Measurements from ENCODE around the gene DGKD.
A peak's percentile ranks its signal among the peaks of the same experiment; 100 is the strongest.

The DGKD gene

DNA sequence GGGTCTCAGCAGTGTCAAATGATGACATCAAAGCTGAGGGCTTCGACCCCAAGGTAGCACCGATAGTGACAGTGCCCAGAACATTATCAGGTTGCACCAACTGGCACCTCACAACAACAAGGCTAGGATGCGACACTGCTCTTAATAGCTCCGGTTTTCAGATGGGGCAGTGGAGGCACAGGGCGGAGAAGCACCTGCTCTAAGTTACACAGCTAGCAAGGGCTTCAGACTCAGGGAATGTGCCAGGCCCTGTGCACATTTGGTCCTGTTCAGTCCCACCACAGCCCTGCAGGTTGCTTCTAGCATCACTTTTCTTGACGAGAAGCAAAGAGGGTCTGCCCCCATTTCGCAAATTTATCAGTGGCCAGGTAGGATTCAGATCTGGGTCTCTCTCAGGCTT is 74.1 kb downstream of the DGKD start:
- no peak for DNase-seq (ENCODE audit: low spot score)

DNA sequence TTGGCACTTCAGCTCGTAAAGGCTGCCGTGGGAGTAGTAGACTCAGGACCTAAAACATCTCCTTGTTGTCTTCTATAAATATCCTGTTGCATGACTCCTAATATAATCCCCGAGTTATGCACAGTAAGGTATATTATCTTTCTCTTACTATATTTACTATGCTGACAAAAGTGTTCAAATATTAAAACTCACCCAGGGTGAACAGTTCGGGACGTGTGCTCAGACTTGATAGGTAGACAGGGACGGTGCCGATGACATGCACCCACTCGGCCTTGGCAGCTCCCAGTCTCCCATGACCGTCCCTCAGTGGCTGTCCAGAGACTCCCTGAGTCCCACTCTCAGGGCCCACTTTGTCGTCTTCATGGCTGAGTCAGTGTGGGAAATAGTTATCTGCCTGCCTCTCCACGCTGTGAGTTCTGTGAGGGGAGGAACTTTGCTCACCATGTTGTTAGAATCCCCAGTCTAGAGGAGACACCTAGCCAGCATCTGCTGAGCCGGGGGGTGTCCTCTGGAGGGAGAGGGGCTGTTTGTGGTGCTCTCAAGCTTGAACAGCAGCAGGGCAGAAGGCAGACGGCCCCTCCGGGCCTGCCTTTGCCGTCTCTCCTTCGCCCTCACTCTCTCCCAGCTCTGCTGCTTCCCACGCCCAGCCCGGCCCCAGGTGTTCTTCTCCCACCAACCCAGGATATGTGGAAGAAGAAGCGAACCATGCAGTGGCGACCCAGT is 75.0 kb downstream of the DGKD start:
- no peak for DNase-seq (ENCODE audit: low spot score)

DNA sequence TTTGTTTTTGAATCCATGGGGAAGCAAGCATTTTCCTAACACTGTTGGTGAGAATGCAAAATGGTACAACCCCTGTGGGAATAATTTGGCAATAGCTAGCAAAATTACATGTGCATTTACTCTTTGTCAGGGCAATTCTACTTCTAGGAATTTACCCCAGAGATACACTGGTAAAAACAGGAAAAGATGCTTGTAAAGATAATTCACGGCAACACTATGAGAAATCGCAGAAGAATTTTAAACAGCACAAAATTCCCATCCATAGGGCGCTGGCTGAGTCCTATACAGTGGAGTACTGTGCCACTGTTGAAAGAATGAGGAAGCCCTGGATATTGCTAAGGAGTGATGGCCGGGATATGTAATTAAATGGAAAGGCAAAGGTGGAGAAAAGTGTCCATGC is 75.8 kb downstream of the DGKD start:
- DNase-seq (ENCODE audit: low spot score): no peak

DNA sequence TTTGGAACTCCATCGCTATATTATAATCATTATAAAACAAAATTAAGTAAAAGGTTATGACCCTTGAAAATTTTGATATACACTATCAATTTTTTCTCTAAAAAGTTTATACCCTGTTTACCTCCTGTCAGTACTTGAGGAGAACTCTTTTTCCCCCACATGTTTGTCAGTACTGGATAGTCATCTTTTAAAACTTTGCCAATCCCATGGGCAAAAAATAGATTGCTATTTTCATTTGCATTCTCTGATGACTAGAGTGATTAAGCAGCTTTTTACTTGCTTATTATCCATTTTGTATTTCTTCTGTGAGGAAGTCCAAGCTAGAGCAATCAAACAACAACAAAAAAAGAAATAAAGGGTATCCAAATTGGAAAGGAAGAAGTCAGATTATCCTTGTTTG is 76.4 kb downstream of the DGKD start:
- no peak for DNase-seq (ENCODE audit: low spot score)

DNA sequence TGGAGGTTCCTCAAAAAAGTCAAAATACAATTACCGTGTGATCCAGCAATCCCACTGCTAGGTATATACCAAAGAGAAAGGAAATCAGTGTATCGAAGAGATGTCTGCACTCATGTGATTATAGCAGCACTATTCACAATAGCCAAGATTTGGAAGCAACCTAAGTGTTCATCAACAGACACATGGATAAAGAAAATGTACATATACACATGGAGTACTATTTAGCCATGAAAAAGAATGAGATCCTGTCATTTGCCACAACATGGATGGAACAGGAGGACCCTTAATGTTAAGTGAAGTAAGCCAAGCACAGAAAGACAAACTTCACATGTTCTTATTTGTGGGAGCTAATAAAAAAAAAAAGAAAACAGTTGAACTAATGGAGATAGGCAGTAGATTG is 78.7 kb downstream of the DGKD start:
- DNase-seq (ENCODE audit: low spot score): no peak

DNA sequence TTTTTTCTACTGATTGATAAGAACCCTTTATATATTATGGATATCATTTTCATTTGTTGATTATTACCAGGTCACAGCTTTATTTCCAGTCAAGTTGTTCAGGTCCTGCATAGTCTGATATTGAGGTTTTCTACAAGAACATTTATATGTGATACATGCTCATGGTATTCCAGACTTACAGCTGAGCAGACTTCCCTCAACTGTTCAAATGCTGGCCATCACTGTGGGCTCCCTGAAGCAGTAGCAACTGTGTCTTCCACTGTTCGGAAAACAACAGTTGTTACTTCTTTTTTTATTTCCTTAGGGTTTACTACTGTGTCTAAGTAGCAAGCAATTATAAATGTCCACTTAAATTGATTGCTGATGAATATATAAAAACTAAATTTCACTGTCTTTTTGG is 79.5 kb downstream of the DGKD start:
- DNase-seq (ENCODE audit: low spot score): no peak

DNA sequence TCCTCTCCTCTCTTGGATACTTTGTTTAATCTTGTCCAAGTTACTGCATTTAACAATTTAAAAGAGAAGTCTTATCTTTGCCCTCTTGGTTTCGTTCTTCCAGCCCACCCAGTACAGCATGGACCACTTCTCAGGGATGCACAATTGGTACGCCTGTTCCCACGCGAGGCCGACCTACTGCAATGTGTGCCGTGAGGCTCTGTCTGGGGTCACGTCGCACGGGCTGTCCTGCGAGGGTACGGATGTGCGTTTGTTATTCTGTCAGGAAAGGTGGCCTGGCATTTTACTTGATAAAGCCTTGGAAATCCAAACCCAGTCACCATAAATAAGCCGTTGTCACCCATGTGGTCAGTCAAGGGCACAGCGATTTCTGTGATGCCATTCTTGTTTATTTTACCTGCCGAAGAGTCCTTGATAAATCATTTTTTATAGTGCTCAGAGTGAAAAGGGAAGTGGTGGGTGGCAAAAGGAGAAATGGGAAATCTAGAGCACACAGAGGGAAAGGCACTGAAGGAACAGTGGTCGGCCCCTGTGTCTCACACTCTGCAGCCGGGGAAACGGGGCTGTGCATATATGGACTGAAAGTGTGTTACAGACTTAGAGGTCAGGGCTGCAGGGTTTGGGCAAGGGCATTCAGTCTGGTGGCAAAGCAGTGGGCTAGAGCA is 80.5 kb downstream of the DGKD start:
- DNase-seq (ENCODE audit: low spot score): no peak

DNA sequence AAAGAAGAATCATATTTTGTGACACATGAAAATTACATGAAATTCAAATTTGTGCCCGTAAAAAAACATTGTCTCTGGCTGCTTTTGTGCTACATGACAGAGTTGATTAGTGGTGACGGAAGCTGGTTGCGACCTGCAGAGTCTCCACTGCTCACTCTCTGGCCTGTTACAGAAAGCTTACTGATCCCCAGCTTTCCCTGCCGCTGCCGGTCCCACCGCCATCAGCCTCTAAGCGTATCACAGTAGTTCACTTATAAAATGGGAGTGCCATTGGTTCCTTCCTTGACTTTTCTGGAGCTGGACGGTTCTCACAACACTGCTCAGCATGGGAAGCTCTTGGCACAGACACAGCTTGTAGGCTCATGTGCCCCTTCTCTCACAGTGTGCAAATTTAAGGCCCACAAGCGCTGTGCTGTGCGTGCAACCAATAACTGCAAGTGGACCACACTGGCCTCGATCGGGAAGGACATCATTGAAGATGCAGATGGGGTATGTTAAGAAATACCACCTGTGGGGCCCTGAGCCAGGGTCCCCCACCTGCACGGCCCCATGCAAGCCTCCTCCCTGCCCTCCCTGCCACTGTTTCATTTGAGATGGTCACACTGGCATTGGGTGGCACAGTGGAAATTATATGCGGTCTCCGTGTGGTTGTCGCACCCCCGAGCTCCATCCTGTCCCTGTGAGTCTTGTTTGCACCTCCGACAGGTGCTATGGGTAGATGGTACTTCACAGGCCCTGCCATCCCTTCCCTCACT is 81.3 kb downstream of the DGKD start:
- DNase-seq (ENCODE audit: low spot score): no peak

DNA sequence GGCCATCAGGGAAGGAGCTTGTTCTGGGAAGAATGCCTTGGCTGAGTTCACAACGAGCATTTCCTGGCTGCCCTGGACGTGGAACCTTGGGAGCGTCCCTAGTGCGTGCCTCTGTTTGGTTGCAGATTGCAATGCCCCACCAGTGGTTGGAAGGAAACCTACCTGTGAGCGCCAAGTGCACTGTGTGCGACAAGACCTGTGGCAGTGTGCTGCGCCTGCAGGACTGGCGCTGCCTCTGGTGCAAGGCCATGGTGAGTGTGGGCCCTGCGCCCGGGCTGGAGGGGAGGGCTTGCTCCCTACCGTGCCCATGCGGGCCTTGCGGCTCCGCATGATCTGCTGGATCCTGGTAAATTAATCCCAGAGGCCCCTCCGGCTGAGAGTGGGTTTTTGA is 81.9 kb downstream of the DGKD start:
- no peak for DNase-seq (ENCODE audit: low spot score)

DNA sequence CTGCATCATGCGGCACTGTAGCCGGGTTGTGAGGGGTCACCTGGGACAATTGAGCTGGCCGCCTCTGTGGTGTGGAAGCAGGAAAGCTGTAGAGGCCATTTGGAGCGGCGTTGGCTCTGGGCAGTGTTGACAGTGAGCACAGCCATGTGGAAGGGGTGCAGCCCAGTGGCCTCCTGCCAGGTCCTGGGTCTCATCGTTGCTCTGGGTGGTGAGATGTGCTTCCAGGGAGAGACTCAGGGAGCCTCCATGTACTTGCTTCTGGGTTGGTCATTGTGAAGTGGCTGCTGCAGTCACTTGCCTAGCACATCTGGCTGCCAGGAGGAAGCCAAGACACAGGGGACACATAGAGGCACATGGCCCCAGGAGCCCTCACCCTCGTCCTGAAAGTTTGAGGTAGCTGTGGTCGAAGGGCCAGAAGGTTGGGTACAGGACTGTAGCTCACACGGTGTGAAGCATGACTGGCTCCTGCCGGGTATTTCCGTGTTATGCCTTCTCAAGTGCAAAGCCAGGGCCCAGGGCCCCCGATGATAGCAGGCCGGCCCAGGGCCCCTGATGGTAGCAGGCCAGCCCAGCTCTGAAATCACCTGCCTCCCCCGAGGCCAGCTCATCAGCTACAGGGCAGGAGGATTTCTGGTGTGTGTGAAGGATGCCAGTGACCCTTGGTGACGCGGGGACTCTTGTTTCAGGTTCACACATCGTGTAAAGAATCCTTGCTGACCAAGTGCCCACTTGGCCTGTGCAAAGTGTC is 82.6 kb downstream of the DGKD start:
- no peak for DNase-seq (ENCODE audit: low spot score)

DNA sequence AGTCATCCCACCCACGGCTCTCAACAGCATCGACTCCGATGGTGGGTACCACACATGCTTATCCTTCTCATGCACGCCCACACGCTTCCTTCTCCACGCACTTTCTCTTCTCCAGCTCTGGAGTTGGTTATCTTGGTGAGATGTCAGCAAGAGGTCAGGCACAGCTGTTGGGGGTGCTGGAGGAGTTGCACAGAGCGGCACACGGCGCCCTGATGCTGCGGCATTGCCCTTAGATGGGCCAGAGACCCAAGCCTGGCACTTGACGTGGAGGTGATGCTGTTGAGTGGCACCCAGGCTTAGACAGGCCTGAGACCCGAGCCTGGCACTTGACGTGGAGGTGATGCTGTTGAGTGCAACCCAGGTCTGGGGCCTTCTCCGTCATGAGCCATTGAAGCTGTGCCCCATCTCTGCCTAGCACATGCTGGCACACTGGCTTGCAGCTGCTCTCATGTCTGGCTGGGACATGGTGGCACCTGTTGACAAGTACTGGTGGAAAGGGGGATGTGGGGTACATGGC is 83.2 kb downstream of the DGKD start:
- no peak for DNase-seq (ENCODE audit: low spot score)

DNA sequence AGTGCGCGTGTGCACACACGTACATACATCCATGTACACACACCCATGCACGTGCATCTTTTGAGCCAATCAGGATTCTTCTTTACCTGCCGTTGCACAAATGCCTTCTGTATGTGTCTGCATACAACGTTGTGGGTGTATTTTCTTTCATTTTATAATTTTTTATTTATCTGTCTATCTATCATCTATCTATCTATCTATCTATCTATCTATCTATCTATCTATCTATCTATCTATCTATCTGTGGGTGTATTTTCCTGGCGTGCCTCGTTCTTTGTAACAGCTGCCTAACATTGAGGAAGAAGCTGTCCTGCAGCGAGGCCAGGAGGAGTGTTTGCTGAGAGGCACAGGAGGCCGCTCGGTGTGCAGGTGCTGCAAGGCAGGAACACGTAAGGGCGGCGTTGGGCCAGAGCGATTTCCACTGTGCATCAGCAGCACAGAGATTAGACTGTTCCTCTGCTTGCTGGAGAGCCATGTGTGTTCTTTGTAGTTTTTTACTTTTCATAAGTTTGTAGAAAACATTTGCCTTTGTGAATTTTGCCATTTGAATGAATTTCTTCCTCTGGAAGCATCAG is 84.4 kb downstream of the DGKD start:
- no peak for DNase-seq (ENCODE audit: low spot score)

DNA sequence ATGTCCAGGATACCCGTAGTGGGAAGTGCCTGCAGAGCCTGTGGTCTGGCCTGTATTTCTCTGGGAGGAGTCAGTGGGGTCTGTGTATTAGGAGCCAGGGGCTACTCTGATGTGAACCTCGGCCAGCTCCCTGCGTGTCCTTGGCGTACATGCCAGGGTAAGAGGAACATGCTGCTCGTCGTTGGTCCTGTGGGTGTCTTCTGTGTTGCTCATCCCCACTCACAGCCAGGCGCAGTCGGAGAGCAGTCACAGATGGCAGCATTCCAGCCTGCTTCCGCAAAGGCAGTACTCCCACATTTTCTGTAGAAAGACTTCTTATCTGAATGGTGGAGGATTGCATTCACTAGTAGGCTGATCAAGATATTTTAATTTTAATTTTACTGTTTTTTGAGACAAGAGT is 84.9 kb downstream of the DGKD start:
- no peak for DNase-seq (ENCODE audit: low spot score)

DNA sequence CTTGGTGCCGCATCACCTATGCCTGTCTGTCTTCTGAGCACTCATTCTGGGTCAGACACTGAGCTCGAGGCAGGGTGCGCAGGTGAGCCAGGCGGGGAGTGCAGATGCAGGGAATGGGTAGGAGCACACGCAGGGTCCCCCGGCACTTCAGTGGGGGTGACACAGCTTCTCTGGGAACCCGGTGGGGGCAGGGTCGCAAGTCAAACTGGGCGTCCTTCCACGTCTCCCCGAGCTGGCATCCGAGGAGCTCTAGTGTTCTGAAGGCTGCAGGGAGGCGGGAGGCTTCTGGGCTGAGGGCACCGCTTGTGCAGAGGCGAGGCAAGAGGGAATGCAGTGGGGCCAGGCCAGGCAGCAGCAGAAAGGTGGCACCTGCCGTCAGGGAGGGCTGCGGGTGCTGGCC is 86.0 kb downstream of the DGKD start:
- DNase-seq (ENCODE audit: low spot score): no peak

DNA sequence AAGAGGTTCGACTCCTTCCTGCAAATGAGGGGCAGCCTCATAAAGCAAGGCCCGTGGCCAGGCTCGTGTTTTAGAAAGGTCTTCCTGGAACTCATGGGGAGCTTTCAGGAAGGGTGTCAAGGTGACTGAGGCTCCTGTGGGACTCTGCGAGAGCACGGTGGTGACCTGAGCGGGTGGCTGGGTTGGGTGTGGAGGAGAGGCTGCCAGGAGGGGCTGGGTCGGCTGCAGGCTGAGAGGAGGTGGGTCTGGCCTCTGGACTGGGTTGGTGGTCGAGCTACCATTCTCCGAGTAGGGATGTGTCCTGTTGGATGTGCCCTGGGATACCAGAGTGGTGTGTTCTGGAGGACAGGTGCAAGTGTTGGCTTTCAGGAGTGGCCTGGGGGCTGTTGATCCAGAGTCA is 86.4 kb downstream of the DGKD start:
- no peak for DNase-seq (ENCODE audit: low spot score)

DNA sequence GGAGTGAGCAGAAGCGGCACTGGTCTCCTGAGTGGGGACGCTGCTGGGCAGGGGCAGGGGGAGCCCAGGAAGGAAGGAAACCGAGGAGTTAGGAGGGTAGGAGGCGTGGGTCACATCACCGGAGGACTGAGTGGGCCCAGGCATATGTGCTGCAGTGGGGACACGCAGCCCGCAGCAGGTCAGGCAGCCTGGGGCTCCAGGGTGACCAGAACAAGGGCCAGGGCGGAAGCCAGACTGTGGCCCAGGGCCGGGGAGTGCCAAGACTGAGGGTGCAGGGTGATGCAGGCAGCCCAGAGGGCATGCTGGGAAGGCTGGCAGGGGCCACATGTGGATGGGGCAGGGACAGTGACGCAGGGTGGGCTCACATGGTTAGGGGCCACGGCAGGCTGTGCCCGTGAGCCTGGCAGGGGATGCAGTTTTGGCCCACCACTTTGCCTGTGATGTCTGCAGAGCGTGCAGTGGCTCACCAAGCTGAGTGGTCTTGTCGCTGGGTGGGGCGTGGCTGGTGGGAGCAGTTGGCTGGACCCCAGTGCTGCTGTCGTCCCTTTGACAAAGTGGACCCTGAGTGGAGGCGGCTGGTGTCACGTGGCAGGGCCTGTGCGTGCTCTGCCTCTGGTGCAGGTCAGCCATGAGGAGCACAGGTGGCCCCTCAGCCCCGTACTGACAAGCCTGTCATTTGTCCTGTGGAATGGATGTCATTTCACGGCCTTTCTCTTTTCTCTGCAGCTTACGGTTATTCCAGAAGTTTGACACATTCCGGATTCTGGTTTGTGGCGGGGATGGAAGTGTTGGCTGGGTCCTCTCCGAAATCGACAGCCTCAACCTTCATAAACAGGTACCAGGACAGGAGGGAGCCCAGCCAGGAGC is 87.1 kb downstream of the DGKD start:
- DNase-seq (ENCODE audit: low spot score): no peak

DNA sequence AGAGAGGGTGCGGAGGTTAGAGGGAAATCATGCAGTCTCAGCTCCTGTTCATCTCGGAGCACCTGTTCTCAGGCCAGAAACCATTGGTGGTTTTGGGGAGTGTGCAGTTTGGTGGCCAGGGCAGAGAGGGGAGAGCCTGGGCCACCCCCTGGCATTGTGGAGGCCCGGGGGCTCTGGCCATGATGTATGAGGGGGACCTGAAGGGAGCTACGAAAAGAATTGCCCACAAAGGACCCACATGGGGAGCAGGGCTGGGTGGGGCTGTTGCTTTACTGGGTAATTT is 87.7 kb downstream of the DGKD start:
- no peak for DNase-seq (ENCODE audit: low spot score)

DNA sequence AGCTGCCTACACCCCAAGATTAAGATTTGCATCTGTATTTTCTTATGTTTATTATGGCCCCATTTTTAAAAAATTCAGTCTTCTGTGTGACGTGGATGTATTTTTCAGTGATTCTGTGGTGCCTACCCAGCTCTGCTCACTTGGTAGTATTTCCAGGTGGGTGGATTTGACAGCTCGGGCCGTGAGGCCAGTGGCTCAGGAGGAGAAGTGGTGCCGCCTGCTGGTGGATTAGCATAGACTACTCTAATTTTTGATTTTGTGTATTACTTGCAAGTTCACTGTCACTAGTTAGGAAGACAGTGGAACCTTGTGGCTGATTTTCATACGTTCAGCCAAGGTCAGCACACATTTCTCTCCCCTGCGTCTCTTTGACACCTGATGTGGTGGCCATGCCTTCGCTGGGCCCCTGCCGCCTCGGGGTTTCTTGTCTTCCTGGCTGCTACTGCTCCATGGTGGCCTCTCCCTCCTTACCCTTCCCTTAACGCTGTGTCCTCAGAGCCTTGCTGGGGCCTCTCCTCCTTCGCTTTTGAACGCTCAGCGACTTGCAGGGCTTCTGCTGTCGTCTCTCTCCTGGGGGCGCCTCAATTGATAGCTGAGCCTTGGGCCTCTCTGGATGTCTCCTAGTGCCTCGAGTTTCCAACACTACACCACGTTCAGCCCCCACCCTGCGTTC is 89.4 kb downstream of the DGKD start:
- DNase-seq (ENCODE audit: low spot score): peak; percentile 75

DNA sequence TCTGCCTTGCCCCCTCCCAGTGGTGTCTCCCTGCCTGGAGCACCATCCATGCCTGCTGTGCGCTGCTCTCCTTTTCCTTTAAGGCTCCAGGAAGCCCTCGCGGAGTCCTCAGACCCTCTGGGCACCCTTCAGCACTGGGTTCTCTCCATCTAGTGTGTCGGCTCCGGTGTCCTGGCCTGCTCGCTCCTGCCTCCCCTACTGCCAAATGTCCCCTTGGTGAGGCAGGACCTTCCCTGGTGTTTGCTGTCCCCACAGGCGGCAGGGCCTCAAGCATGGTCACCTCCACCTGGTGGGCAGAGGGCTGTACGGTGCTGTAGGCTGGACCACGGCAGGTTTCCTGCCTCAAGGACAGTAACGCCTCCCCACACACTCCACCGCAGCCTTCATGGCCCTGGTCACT is 90.2 kb downstream of the DGKD start:
- no peak for DNase-seq (ENCODE audit: low spot score)

DNA sequence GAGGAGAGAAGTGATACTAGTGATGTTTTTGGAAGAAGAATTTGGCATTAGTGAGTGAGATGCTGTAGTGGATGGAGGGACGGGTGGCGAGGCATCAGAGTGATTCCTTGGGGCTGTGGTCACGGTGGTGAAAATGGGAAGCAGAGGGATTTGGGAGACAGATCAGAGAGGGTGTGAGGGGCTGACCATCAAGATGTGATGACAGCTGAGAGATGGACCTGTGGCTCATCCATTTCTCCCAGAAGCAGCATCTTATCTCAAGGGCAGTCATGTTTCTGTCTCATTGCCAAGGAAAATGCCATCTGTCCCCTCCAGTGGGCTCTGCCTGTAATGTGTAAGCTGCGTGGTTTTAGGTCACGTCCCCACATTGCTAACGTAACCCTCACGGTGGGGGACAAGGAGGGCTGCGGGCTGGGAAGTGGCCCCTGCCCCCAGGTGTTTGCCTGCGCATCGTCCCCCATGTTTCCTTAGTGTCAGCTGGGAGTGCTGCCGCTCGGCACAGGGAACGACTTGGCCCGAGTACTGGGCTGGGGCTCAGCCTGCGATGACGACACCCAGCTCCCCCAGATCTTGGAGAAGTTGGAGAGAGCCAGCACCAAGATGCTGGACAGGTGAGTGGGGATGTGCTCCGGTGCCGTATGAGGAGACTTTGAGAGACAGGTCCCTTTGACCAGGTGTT is 91.0 kb downstream of the DGKD start:
- no peak for DNase-seq (ENCODE audit: low spot score)
